GM23338 (cell line): ENCODE data around the gene ADGRD1. TPM values are rescaled to one million over a fixed set of nuclear protein-coding genes. Genes with fewer than 3 reads are reported as not detected.

ENCODE experiments used
- ATAC-seq: fragments of 200-7000 bp; cut with Tn5 transposase; 3 replicates; pipeline ENCODE4 v1.9.1; 2020
- DNase-seq: peaks from one replicate; pipeline ENCODE4 v3.0.0-alpha.2; 2015; ENCODE audit warnings: low spot score
- H2AFZ ChIP-seq: fragments of 200-600 bp; sonication (generic); 2 replicates; pipeline ENCODE4 v1.8.0; 2016; ENCODE audit warnings: antibody characterized with exemption, mild to moderate bottlenecking, moderate library complexity
- H3F3A ChIP-seq: fragments of 200-600 bp; sonication (generic); replicated peaks from 2 replicates; pipeline ENCODE4 v1.8.0; 2017; ENCODE audit warnings: antibody characterized with exemption, mixed run types, low read depth
- H3K27ac ChIP-seq: fragments of 200-600 bp; sonication (generic); 2 replicates; pipeline ENCODE4 v1.6.1; 2016; ENCODE audit warnings: low read depth
- H3K27me3 ChIP-seq: fragments of 200-600 bp; sonication (generic); 2 replicates; pipeline ENCODE4 v1.8.0; 2016; ENCODE audit warnings: mild to moderate bottlenecking, mixed run types, moderate library complexity; ENCODE audit not compliant: insufficient read depth
- H3K36me3 ChIP-seq: fragments of 200-600 bp; sonication (generic); 2 replicates; pipeline ENCODE4 v1.8.0; 2016; ENCODE audit warnings: mild to moderate bottlenecking; ENCODE audit not compliant: insufficient read depth
- H3K4me1 ChIP-seq: fragments of 200-600 bp; sonication (generic); 2 replicates; pipeline ENCODE4 v1.8.0; 2016; ENCODE audit warnings: mild to moderate bottlenecking, moderate library complexity; ENCODE audit not compliant: insufficient read depth
- H3K4me2 ChIP-seq: fragments of 200-600 bp; sonication (generic); 2 replicates; pipeline ENCODE4 v1.7.1; 2017; ENCODE audit warnings: mixed run types
- H3K4me3 ChIP-seq: fragments of 200-600 bp; sonication (generic); 2 replicates; pipeline ENCODE4 v1.6.1; 2016; ENCODE audit warnings: mixed run types
- H3K79me2 ChIP-seq: fragments of 200-600 bp; sonication (generic); replicated peaks from 2 replicates; pipeline ENCODE4 v1.8.0; 2017; ENCODE audit warnings: mild to moderate bottlenecking; ENCODE audit not compliant: insufficient read depth
- H3K9me2 ChIP-seq: fragments of 200-600 bp; sonication (generic); 2 replicates; pipeline ENCODE4 v1.8.0; 2017; ENCODE audit not compliant: insufficient read depth
- H4K20me1 ChIP-seq: fragments of 200-600 bp; sonication (generic); replicated peaks from 2 replicates; pipeline ENCODE4 v1.8.0; 2017; ENCODE audit warnings: mild to moderate bottlenecking; ENCODE audit not compliant: insufficient read depth
- H3K27ac Mint-ChIP-seq: 2 replicates; pipeline ENCODE4 v1.8.0; 2020; ENCODE audit warnings: inconsistent platforms, mild to moderate bottlenecking, moderate library complexity, mixed read lengths
- H3K27me3 Mint-ChIP-seq: 3 replicates; pipeline ENCODE4 v1.8.0; 2022; ENCODE audit warnings: low read depth, mild to moderate bottlenecking, moderate library complexity, mixed read lengths, inconsistent platforms; ENCODE audit not compliant: insufficient read depth, poor library complexity
- H3K36me3 Mint-ChIP-seq: 3 replicates; pipeline ENCODE4 v1.8.0; 2021; ENCODE audit warnings: low read depth, mild to moderate bottlenecking, inconsistent platforms, moderate library complexity, mixed read lengths
- H3K4me1 Mint-ChIP-seq: 3 replicates; pipeline ENCODE4 v1.8.0; 2020; ENCODE audit warnings: mild to moderate bottlenecking, inconsistent platforms, mixed read lengths
- H3K4me3 Mint-ChIP-seq: 3 replicates; pipeline ENCODE4 v1.8.0; 2021; ENCODE audit warnings: moderate library complexity, mild to moderate bottlenecking, inconsistent platforms, mixed read lengths
- H3K9me3 Mint-ChIP-seq: 3 replicates; pipeline ENCODE4 v1.8.0; 2020; ENCODE audit warnings: moderate library complexity, mild to moderate bottlenecking, inconsistent platforms, mixed read lengths
- EZH2phosphoT487 ChIP-seq: fragments of 200-600 bp; sonication (generic); IDR thresholded peaks from one replicate; pipeline ENCODE4 v1.8.1; 2018; ENCODE audit warnings: antibody characterized with exemption; ENCODE audit not compliant: unreplicated experiment
- JUNB ChIP-seq: IDR thresholded peaks from one replicate; pipeline ENCODE4 v1.6.1; 2016; ENCODE audit warnings: antibody characterized with exemption; ENCODE audit not compliant: unreplicated experiment
- NANOG ChIP-seq: IDR thresholded peaks from 2 replicates; pipeline ENCODE4 v1.6.1; 2016; ENCODE audit warnings: antibody characterized with exemption, borderline replicate concordance
- POLR2AphosphoS5 ChIP-seq: IDR thresholded peaks from 2 replicates; pipeline ENCODE4 v1.6.1; 2016; ENCODE audit warnings: antibody characterized with exemption, low read depth
- REST ChIP-seq: IDR thresholded peaks from one replicate; pipeline ENCODE4 v1.6.1; 2018; ENCODE audit warnings: antibody characterized with exemption; ENCODE audit not compliant: unreplicated experiment
- STAT1 ChIP-seq: IDR thresholded peaks from one replicate; pipeline ENCODE4 v1.6.1; 2016; ENCODE audit warnings: antibody characterized with exemption; ENCODE audit not compliant: unreplicated experiment
- ZNF331 ChIP-seq: fragments of 250-450 bp; sonication (Bioruptor Pico); IDR thresholded peaks from 2 replicates; pipeline ENCODE4 v1.5.0; 2020; ENCODE audit warnings: low read depth, mild to moderate bottlenecking, moderate library complexity
- polyA plus RNA-seq: library from polyadenylated mRNA; unstranded; fragments of >200 nt; fragmentation: Nextera tagmentation; extraction: Ambion mirVana; gene quantifications from 2 replicates; pipeline ENCODE4 v1.2.1, GENCODE V29; 2016
- total RNA-seq: library from RNA; depleted of rRNA; stranded (reverse); fragments of >200 nt; shearing (Covaris generic); gene quantifications from 2 replicates; pipeline ENCODE4 v1.2.3, GENCODE V29; 2014
- TF ChIP-seq, protein P1 (sequence below): IDR thresholded peaks from 2 replicates; pipeline ENCODE4 v1.6.1; 2016; ENCODE audit warnings: antibody characterized with exemption

Gene ADGRD1
- total and polyA plus RNA-seq, 2 experiments from 2014 or later: 1.4 TPM; not detected in 1

DNA sequence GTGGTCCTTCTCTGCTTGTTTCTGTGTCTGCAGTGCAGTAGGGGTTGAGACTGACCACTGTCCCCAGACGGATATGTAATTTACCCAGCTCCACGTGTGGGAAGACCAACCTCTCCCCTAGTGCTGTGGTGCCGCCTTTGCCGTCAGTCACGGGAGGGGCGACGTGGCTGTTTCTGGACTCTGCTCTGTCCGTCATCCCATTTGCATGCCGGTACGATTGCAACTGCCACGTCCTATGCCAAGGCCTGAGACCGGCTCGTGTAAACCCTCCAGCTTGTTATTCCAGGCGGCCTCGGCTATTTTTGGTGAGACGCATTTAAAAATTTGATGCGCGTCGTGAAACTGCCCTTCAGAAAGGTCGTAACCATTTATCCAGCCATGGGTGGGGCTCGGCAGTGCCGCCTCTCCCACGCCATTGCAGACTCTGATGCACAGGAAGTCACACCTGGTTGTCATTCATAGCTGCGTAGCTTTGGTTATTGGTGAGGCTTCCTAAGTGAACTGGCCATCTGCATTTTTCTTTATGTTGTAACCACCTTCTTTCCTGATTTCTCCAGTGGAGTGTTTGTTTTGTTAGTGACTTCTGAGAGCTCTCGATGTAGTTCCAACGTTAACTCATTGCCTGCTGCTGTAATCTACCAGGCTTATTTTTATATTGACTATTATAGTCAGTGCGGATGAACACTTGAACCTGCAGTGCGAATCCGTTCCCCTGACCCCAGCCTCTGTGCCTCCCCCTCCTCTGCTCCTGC is 75.1 kb downstream of the ADGRD1 start (continued):
- TF ChIP-seq REST (no peak), ZNF331 (CRISPR knock-in tag) (no peak), JUNB (no peak), STAT1 (no peak), POLR2AphosphoS5 (no peak), NANOG (no peak), EZH2phosphoT487 (no peak)

- no peaks in the 10 kb centered on the region for H3K36me3 Mint-ChIP-seq
- H3K4me3 Mint-ChIP-seq: no peak overlapping the region
- Histone ChIP-seq H3K4me3 (no peak overlapping the region), H3K36me3 (no peaks in the 10 kb centered on the region), H3K79me2 (no peaks in the 10 kb centered on the region), H3K9me2 (no peaks in the 10 kb centered on the region), H3K27ac (no peak overlapping the region), H2AFZ (no peak overlapping the region), H3F3A (no peaks in the 10 kb centered on the region), H3K4me1 (no peaks in the 10 kb centered on the region), H3K27me3 (no peaks in the 10 kb centered on the region), H3K4me2 (no peak overlapping the region), H4K20me1 (no peaks in the 10 kb centered on the region)
- H3K9me3 Mint-ChIP-seq: no peaks in the 10 kb centered on the region; the same call in 1 of the 3 replicates
- ATAC-seq (no peak), DNase-seq (no peak)
- no peaks in the 10 kb centered on the region for H3K4me1 Mint-ChIP-seq
- TF ChIP-seq, protein P1, sequence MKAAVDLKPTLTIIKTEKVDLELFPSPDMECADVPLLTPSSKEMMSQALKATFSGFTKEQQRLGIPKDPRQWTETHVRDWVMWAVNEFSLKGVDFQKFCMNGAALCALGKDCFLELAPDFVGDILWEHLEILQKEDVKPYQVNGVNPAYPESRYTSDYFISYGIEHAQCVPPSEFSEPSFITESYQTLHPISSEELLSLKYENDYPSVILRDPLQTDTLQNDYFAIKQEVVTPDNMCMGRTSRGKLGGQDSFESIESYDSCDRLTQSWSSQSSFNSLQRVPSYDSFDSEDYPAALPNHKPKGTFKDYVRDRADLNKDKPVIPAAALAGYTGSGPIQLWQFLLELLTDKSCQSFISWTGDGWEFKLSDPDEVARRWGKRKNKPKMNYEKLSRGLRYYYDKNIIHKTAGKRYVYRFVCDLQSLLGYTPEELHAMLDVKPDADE: no peak
- peaks cover 9% of the 10 kb centered on the region for H3K27me3 Mint-ChIP-seq
- H3K27ac Mint-ChIP-seq: no peak overlapping the region
These were observed 77.0 kb downstream of the ADGRD1 start for GRCh38 chr12:131030472-131031328.
